ENCODE results near the gene RAP1A.
"Not testable (repeated sequence)": the region's sequence is repeated elsewhere in the genome, so short reads cannot be mapped to it uniquely, and the experiment has no call there.

RAP1A gene

DNA sequence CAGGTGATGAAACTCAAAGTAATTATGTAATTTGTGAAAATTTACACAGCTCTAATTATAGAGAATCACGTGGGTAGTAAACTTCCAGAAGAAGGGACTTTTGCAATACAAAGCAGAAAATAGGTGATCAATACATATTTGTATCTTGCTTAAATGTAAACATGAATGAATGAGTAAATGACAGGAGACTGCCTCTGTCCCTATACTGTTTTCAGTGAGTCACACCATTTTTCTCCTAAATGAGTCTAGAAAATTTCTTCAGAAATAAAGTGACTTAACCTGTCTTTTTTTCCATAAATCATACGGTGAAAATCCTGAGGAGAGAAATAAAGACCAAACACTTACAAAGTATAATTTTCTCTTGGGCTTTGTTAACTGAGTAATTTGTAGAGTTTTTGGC lies 11.9 kb downstream of the RAP1A start:
- DNase-seq = no peak

DNA sequence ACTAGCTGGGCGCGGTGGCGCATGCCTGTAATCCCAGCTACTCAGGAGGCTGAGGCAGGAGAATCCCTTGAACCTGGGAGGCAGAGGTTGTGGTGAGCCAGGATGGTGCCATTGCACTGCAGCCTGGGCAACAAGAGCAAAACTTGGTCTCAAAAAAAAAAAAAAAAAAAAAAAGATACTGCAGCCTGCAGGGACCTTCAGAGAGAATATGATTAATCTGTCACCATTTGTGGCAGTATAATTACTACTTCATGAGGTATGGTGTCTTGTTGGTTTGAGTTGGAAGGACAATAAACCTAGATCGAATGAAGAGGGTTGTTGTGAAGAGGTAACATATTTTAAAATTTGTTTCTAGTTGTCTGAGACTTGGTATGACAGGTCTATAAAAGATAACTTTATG lies 13.2 kb downstream of the RAP1A start:
- not testable (repeated sequence) for DNase-seq

- no peak for DNase-seq
These were observed 14.2 kb downstream of the RAP1A start for GRCh38 chr1:111633736-111634247.

GRCh38 chr1:111635324-111636009 lies 15.9 kb downstream of the RAP1A start:
- no peak for DNase-seq

DNA sequence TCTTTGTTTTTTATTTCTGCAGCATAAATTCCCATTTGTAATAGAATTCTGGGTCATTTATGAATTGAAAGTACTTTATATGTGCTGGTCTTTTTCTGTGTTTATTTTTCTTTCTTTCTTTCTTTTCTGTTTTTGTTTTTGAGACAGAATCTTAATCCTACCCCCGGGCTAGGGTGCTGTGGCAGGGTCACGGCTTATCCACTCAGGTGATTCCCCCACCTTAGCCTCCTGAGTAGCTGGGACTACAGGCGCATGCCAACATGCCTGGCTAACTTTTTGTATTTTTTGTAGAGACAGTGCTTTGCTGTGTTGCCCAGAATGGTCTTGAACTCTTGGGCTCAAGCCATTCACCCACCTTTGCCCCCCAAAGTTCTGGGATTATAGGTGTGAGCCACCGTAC lies 18.7 kb downstream of the RAP1A start:
- no peak for DNase-seq

DNA sequence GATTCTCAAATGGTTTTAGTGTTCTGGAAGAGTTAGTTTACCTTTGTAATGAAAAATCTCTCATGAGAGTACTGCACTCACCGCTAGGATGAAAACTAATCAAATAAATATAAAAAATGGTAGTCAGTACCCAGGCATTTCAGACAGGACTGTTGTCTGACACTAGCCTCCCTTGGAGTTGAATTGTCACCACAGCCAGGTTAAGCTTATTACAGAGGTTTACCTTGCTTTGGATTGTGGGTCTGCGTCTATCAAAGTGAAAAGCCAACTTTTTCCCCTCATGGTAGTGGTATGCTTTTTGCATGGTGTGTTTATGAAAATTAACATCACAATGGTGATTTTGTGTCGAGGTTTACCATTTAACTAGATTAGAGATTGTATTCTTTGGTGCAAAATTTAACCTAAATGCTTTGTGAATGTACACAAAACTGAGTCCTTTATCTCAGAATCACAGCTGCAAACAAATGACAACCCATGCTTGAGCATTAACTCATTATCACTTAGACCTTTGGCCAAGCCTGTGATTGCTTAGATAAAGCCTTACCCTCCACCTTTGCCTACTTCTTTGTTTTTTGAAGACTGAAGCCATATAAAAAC lies 20.1 kb downstream of the RAP1A start:
- DNase-seq = no peak

- DNase-seq = no peak
These were observed 23.5 kb downstream of the RAP1A start for GRCh38 chr1:111643097-111643496.

- no peak for DNase-seq
These were observed 24.1 kb downstream of the RAP1A start for GRCh38 chr1:111643696-111644095.

- DNase-seq = no peak
These were observed 24.9 kb downstream of the RAP1A start for GRCh38 chr1:111644506-111644905.

GRCh38 chr1:111647736-111648135 lies 28.1 kb downstream of the RAP1A start:
- no peak for DNase-seq

- DNase-seq = peak; percentile 67
These were observed 29.2 kb downstream of the RAP1A start for GRCh38 chr1:111648806-111649205.

DNA sequence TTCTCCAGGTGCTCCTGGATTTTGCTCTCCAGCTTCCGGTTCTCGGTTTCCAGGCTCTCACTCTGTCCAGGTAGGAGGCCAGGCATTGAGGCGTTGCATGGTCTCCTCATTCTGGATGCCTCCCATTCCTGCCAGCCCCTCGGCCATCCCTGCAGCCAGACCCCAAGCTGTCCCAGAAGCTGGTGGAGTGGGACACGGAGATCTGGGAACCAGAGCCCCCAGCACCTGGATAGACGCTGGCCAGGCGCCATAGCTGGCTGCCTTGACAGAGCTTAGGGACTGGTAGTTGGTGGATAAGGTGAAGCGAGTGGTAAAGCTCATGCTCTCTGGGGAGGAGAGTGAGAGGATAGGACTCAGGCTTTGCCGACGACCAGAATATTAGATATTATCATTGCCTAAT lies 29.6 kb downstream of the RAP1A start:
- DNase-seq = no peak

DNA sequence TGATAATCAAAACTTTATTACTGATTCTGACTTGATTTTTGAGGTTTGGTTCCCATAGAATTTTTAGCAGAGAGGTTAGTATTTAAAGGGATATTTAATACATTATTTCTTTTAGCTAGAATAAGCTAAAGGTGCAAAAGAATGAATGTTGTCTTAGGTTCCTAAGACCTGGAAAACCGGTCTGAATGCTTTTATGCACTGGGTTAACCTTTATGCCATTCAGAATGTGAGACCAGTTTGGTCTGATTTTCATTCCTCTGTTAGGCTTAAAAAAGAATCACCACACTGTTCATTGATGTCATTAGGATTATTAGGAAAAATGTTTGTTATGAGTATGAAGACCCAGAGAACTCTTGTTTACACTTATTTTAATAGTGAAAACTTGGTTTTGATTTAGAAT lies 30.1 kb downstream of the RAP1A start:
- DNase-seq = no peak

- peak; percentile 84 for DNase-seq
These were observed 34.1 kb downstream of the RAP1A start for GRCh38 chr1:111653709-111654108.

- DNase-seq = no peak
These were observed 35.2 kb downstream of the RAP1A start for GRCh38 chr1:111654839-111655238.

DNA sequence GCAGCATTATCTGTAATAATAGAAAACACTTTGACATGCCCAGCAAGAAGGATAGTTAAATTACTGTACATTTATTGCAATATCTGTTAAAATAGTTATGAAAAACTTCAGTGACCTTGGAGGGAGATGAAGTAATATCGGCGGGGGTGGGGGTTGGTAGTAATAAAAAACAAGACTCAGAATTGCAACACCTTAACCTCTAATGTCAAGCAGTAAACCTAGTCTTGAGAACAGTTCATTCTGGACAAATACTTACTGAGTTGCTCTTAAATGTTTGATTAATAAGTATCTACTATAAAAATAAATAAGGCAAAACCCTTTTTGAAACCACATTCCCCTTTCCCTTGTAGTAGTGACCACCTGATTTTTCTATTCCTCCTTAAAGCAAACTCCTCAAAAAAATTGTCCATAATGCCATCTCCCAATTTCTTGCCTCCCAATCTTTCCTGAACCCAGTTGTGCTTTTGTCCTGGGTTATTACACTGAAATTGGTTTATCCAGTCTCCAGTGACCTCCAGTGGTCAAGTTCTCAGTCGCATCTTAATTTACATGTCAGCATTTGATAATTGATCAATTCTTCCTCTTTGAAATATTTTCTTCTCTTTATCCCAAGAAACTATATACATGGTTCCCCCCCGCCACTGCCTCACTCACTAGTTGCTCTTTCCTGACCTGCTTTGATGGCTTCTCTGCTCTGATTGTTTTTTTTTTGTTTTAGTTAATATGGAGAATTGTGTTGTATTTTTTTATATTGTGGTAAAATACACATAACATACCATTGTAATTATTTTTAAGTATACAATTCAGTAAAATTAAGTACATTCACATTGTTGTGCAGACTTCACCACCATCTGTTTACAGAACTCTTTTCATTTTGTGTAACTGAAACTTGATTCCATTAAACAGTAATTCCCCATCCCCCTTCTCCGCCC lies 36.8 kb downstream of the RAP1A start:
- DNase-seq = peak; percentile 18

- no peak for DNase-seq
These were observed 39.0 kb downstream of the RAP1A start for GRCh38 chr1:111658622-111659021.

DNA sequence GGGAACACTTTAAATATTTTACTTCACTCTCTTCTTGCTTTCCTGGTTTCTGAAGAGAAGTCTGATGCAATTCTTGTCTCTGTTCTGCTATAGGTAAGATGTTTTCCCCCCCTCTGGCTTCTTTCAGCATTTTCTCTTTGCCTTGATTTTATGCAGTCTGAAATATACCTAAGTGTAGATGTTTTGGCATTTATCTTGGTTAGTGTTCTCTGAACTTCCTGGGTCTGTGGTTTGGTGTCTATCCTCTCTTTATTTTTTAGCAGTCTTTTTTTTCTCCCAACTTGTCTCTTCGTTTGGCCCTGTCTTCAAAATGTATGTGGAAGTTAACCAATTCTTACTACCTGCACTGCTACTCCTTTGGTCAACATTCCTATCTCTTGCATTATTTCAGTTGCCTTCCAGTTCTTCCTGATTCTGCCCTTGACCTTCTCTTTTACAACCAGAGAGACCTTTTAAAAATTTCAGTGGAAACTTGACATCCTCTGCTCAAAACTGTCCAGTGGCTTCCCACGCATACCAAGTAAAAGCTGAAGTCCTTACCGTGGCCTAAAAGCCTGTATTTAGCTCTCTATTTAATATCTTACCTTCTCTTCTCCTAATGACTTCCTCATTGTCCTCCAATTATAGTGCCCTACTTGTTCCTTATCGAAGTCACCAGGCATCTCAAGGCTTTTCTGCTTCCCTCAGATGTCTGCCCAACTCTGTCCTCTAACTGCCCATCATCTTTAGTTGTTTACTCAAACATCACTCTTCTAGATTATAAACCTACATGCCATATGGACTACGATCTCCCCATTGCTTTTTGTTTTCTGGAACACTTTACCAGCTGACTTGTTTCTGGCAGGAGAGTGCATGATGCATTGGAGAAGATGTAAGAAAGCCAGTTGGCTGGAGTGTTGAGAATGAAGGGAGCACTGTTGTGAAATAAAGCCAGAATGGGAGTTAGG lies 40.9 kb downstream of the RAP1A start:
- DNase-seq = no peak

- DNase-seq = no peak
These were observed 45.1 kb downstream of the RAP1A start for GRCh38 chr1:111664652-111665051.

DNA sequence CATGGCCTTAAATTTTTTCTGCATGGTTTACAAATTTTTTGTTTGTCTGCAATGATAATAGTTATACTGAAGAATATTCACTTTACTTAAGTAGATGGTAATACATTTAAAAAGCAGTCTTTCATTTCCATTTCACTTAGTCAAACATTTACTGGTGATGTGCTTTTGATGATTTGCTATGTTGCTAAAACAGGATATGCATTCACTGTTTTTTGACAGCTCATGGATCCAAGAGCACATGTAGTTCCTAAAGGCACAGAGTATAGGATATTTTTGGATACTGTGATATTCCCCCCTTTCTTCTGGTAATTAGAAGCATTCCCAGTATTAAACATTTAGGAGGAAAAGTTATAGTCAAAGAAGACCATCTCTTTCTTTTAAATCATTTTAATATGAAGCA lies 45.9 kb downstream of the RAP1A start:
- no peak for DNase-seq

- no peak for DNase-seq
These were observed 47.2 kb downstream of the RAP1A start for GRCh38 chr1:111666828-111667227.

- no peak for DNase-seq
These were observed 49.7 kb downstream of the RAP1A start for GRCh38 chr1:111669268-111669667.
